HG03280 (cell line): ENCODE data around the gene HDGF.

Experiments
- ATAC-seq: cut with Tn5 transposase; IDR thresholded peaks from one replicate; pipeline ENCODE4 v1.9.1; 2021; ENCODE audit warnings: mild to moderate bottlenecking, moderate library complexity; ENCODE audit not compliant: unreplicated experiment

HDGF gene

DNA sequence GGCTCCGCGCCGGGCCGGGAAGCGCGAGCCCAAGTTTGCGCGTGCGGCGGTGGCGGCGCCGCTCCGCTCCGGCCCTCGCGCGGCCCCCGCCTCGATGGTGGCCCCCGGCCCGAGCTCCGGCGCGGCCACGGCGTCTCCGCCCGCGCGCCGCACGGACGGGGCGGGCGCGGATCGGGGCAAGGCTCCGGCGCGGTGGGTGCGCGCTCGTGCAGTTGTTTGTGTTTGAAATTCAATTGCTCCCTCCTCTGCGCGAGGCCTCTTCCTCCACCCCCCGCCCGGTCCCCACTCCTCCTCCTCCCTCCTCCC, at the start of gene HDGF:
TSS of gene HDGF (minus strand) at position 225 of the 306 bp plus-strand sequence. CDS start 246 bp downstream, outside the sequence.
- ATAC-seq = no peak

DNA sequence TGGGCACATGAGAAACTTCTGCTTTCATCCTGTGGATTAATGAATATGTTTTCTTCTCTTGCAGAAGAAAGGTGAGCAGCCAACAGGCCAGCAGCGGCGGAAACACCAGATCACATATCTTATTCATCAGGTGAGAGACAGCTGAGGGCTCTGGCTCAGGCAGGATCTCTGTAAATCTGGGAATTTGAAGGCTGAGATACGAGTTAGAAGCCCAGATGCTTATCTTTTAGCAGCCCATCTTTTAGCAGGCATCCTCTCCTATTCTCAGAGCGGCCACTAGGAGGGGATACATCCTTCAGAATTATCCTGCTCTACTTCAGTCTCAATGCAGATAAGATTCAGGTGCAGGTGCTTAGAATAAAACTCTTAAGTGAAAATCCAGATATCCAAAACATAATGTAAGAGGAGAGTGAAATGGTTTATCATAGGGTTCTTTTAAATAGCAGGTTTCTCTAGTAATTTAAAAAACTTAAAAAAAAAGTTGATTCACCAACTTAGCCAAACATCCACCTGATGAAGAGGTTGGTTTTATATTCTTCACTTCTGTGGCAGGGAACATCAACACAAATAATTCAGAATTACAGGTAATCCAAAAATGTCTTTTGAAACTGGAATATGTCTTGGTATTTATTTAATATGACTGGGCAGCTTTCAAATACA, 45.9 kb upstream of the HDGF start:
- ATAC-seq = no peak

- no peak for ATAC-seq
Observed at GRCh38 chr1:156796340-156797097, 45.0 kb upstream of the HDGF start.

- ATAC-seq = no peak
Observed at GRCh38 chr1:156795787-156796186, 44.3 kb upstream of the HDGF start.

DNA sequence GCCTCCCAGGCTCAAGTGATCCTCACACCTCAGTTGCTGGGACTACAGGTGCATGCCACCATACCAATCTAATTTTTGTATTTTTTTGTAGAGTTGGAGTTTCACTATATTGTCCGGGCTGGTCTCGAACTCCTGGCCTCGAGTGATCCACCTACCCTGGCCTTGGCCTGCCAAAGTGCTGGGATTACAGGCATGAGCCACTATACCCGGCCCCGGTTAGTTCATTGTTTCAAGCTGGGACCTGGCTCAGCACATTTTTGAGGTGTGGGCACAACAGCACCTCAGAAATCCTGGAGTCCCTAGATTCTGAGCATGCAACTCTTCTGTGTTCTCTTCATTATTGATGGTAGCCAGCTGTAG, 43.9 kb upstream of the HDGF start:
- no peak for ATAC-seq

DNA sequence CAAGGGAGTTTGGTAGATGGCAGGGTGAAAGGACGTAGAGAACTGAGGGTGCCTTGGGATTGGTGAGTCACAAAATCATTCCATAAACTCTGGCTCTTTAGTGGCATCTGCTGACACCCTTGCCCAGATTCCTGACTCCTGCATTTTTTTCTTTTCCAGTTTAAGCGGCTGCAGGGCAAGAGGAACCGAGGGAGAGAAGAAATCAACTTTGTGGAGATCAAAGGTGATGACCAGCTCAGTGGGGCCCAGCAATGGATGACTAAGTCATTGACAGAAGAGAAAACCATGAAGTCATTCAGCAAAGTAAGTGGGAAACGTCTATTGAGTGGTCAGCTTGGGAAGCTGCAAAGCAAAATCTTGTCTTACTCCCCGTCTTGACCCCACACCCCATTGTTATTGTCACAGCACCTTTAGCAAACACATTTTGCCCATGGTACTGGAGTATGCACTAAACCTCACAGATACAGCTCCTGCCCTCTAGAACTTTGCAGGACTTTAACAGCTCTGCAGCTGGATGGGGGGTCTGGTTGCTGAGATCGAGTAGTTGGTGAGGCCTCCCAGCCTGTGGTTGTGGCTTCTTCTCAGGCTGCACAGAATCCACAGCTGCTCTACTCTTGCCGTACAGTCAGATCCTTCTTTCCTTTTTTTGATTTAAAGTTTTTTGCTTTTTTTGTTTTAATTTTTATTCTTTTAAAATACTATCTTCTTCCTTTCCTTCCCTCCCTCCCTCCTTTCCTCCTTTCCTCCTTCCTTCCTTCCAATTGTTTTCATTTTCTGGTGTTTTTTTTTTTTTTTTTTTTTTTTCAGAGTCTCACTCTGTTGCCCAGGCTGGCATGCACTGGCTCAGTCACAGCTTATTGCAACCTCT, 43.3 kb upstream of the HDGF start:
- ATAC-seq = no peak

DNA sequence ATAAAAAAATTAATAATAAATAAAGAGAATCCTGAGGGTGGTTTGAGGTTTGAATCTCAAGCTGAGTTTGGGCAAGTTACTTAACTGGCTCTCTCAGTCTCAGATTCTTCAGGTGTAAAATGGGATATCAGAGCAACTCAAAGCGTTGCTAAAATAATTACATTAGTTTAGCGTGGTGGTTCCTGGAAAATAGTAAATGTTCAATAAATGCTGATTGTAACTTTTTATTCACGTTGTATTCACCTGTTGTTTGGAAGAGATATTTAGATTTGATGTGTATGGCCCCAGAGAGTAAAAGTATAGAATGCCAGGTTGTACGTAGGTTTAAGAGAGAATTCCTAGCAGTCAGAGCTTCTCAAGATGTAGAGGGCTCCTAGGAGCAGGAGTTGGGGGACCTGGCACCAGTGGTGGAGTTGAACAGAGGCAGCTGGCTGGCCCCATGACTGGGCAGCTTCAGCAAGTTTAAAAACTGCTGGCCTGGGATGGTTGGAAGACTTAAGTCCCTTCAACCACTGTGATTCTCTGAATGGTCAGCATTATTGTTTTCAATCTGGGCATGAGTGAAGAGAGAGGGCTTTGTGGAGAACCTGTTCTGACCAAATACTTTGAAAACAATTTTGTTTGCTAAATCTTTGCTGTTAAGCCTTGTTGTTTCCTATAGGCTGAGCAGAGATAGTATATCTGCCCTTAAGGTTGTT, 38.3 kb upstream of the HDGF start:
- ATAC-seq = no peak

DNA sequence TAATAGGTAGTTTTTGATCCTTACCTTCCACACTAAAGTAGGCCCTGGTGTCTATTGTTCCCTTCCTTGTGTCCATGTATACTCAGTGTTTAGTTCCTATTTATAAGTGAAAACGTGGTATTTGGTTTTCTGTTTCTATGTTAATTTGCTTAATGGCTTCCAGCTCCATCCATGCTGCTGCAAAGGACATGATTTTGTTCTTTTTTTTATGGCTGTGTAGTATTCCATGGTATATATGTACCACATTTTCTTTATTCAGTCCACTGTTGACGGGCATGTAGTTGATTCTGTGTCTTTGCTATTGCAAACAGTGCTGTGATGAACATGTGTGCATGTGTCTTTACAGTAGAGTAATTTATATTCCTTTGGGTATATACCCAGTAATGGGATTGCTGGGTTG, 36.7 kb upstream of the HDGF start:
- ATAC-seq = no peak

GRCh38 chr1:156786640-156787039, 35.2 kb upstream of the HDGF start:
- no peak for ATAC-seq

GRCh38 chr1:156785458-156785857, 34.0 kb upstream of the HDGF start:
- no peak for ATAC-seq

DNA sequence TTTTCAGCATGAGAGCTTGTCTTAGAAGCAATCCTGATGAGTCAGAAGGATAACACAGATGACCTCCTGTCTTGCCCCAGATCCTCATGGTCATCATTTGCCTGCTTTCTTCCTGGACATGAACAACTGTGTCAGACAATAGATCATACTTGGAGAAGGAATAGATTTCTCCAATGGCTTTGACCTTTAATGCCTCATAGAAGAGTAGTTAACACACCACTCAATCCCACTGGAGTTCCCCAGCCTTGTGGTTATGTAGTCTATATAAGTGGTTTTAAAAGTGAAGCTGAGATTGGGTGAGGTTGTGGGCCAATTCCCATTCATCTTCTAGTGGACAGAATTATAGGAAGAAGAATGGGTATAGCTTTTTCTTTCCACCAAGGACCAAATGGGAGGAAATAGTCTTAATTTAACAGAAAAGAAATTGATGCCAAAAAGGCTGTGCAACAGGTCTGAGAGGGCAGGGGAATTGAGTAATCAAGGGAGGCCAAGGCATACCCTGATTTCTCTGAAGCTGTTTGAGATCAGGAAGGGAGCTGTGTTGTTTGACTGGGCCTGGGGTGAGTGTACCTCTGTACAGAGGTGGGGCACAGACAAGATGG, 30.2 kb upstream of the HDGF start:
- no peak for ATAC-seq

DNA sequence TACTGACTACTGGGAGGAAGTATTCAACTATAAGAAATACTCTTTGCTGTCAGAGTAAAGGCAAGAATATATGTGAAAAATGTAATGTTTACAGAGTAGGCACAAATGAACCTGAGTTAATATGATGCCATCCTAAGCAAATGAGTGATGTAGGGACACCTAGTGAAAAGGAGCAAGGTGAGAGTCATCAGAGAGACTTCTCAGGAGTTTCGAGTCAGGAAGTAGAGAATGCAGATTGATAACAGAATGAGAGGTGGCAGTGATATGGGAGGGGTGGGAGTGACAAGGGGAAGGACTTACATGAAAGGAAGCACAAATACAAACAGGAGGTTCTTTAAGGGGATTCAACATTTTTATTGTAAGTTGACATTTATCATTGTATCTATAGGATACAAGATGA, 26.1 kb upstream of the HDGF start:
- no peak for ATAC-seq

DNA sequence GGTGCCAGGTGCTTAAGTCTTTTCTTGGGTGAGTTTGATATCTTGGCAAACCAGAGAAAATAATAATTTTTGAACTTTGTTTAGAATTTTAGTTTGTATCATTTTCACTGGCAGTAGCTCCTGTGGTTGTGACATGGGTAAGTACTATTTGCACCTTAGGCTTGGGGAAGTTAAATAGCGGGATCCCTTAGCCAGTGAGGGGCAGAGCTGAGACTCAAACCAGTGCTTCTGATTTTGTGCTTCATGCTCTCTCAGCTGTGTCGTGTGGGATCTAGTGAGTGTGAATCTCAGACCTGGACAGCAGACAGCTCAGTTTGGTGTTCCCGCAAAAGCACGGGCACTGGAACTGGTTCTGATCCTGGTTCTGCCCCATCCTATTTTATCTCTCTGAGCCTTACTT, 25.5 kb upstream of the HDGF start:
- no peak for ATAC-seq

- ATAC-seq = no peak
Observed at GRCh38 chr1:156775799-156776198, 24.3 kb upstream of the HDGF start.

DNA sequence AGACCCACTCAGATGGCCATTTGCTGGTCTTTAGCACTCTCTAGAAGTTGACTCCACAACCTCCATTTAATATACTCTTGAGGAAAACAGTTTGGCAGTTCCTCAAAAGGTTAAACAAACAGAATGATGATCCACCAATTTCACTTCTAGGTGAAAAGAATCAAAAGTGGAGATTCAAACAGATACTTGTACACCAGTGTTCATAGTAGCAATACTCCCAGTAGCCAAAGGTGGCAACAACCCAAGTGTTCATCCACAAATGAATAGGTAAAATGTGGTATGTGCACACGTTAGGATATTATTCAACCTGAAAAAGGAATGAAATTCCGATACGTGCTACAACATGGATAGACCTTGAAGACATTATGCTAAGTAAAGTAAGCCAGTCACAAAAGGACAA, 22.1 kb upstream of the HDGF start:
- no peak for ATAC-seq

- ATAC-seq = no peak
Observed at GRCh38 chr1:156772728-156773497, 21.4 kb upstream of the HDGF start.

GRCh38 chr1:156772222-156772621, 20.7 kb upstream of the HDGF start:
- ATAC-seq = no peak

- no peak for ATAC-seq
Observed at GRCh38 chr1:156768610-156769295, 17.3 kb upstream of the HDGF start.

DNA sequence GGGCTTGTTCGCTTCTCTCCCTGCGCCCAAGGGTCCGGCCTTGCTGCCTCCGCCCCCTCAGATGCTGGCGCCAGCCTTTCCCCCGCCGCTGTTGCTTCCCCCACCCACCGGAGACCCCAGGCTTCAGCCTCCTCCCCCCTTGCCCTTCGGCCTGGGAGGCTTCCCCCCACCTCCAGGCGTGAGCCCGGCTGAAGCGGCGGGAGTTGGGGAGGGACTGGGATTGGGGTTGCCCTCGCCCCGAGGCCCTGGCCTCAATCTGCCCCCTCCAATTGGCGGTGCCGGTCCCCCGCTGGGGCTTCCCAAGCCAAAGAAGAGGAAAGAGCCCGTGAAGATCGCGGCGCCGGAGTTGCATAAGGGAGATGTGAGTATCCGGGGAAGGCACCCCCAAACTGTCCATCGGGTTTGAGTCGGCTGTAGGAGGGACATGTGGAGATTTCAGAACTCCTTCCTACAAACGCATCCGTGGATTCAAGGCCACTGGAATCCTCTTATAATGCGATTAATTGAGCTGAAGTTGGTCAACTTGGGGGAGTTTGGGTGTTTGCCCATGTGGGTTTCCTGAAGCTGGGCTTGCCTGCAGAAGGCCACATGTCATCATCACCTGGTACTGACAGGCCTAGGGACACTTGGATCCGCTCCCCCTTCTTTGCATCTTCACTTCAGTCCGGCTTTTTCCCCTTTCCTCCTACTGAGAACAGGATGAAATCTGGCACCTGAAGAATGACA, 16.6 kb upstream of the HDGF start:
- peak; percentile 3 for ATAC-seq
